GM12872 (cell line): ENCODE results near the gene FGF9.
A peak's percentile ranks its signal among the peaks of the same experiment; 100 is the strongest.

Source experiments
- TF ChIP-seq, protein P1 (sequence below): IDR thresholded peaks from 3 replicates; pipeline ENCODE4 v1.5.1; 2011; ENCODE audit warnings: low read depth, mild to moderate bottlenecking, low read length, moderate library complexity; ENCODE audit not compliant: insufficient read depth

The FGF9 gene

DNA sequence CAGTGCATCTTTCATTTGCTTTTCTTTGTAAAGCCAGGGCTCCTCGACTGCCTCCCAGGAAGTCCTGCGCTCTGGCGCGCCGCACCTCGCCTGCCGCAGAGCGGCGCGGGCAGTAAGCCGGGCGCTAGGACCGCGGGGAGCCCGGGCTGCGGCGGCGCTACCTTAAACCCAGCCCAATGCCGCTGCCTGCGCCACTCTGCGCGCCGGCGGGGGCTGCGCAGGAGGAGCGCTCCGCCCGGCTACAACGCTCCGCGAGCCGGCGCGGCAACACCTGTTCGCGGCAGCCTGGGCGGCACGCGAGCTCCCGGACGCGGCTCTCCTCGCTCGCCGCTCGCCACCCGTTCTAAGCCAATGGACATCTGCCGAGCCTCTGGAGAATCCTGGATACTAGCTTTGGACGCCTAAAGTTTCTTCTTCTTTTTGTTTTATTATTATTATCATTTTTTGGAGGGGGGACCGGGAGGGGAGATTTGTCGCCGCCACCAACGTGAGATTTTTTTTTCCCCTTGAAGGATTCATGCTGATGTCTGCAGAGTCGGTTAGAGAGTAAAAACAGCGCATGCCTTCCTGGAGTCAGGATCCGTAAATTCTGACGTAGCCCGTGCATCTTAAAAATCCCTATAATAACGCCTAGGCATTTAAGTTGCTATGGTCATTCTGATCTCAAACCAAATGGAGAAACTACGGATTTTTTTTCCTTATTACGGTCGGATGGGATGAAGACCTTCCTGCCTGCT lies at the start of gene FGF9:
FGF9 (plus strand) TSS at position 191 of the 737 bp plus-strand sequence. CDS start 840 bp downstream, outside the sequence.
- TF ChIP-seq, protein P1, sequence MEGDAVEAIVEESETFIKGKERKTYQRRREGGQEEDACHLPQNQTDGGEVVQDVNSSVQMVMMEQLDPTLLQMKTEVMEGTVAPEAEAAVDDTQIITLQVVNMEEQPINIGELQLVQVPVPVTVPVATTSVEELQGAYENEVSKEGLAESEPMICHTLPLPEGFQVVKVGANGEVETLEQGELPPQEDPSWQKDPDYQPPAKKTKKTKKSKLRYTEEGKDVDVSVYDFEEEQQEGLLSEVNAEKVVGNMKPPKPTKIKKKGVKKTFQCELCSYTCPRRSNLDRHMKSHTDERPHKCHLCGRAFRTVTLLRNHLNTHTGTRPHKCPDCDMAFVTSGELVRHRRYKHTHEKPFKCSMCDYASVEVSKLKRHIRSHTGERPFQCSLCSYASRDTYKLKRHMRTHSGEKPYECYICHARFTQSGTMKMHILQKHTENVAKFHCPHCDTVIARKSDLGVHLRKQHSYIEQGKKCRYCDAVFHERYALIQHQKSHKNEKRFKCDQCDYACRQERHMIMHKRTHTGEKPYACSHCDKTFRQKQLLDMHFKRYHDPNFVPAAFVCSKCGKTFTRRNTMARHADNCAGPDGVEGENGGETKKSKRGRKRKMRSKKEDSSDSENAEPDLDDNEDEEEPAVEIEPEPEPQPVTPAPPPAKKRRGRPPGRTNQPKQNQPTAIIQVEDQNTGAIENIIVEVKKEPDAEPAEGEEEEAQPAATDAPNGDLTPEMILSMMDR, result peak; percentile 23; the same call in 1 of the 3 replicates

DNA sequence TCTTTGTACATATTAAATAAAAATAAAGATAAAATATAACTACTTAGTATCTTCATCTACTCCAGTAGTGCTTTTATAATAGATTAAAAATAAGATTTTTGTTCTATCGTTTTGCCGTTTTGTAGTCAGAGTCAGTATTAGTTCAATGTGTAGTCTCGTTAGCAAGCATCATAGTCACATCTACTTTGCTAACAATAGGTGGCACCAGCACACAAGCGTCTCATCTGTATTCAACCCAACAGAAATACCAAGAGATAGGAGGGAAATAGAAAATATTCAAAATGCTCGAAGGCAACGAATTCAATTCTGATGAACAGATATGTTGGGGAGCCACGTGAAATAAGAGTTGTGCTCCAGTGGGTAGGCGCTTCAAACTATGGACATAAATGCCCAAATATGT lies 45.5 kb upstream of the FGF9 start:
- TF ChIP-seq, protein P1, result peak; percentile 54

DNA sequence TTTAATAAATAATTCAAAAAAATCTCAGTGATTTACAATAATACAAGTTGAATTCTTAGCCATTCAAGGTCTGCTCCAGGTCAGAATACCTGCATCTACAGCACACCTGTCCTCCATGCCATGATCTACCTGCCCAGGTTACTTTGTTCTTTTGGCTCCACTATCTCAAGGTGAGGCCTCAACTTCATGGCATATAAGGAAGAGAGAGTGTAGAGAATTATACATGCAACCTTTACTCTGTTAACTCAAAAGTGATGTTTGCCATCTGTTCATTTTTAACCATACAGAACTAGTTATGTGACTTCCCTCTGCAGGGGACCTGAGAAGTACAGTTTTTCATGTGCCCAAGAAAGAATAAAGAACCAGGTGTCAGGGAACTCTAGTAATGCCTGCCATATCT lies 38.7 kb upstream of the FGF9 start:
- TF ChIP-seq, protein P1, result no peak

DNA sequence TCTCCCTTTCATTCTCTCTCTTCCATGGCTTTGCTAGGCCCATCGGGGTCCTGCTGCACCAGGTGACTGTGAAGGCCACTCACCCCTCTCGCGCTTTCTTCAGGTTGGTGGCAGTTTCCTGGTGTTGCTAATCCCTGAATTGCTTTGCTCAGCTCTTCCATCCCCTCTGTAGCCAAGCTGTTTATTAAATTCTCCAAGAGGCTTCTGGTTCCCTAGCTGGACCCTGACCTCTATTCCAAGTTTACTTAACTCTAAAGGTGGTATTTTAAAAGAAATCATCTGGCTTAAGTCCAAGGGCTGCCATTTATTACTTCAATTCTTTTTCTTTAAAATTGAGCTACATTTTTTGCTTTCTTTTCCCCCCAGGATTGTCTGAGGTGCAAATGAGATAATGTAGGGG lies 34.2 kb upstream of the FGF9 start:
- TF ChIP-seq, protein P1, result no peak

DNA sequence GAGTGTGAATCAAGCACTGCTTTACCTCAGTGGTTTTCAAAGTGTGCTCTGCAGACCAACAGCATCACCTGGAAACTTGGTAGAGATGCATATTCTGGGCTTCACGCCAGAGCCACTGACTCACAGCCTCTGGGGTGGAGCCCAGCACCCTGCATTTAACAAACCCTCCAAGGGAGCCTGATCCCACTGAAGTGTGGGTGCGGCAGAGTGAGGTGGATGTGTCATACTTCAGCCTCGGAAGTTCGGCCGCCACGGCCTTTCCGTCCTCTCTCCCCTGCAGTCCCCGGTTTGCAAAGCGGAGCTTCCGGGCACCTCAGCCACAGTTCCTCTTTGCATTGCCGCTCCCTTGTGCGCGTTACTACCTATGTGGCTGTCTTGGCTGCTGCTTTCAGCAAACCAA lies 33.6 kb upstream of the FGF9 start:
- TF ChIP-seq, protein P1, result no peak

DNA sequence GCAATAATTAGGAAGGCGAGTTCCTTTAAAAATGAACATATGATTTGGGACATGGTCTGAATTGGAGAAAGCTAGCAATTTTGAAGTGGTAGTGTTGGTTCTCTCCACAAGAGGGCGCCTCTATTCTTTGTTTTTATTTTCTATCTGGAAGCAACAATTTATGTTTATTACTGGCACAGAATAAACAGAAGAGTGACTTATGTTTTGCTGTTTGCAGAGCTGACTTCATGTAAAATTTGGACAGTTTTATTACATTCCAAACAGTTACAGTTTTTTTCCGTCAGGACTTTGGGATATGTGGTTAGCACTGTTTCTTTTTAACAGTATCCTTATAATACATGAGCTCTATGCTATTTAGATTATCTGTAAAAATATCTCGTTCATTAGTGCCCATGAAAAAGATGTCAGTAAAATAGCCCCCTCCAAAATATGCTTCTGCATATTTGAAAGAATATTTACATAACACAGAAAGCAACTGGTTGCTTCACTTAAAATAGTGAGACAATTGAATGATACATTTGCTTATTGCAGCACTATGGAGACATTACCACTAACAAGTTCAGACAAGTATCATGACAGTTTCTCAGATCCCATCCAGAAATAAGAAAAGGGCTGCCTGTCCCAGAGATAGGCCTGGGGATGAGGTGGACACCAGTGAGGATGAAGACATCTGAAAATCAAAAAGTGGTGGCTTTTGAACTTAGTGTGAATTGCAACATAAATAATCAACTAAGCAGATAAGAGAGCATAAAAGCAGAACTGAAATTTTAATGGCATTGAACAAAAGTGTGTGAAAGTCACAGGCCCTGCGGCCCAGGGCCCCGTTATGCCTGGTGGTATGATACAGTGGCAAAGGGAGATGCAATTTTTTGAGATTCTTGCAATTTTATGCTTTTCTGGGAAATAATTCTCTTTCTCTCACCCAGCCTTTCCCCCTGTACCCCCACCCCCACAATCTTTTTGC lies 32.3 kb upstream of the FGF9 start:
- TF ChIP-seq, protein P1, result peak; percentile 69

DNA sequence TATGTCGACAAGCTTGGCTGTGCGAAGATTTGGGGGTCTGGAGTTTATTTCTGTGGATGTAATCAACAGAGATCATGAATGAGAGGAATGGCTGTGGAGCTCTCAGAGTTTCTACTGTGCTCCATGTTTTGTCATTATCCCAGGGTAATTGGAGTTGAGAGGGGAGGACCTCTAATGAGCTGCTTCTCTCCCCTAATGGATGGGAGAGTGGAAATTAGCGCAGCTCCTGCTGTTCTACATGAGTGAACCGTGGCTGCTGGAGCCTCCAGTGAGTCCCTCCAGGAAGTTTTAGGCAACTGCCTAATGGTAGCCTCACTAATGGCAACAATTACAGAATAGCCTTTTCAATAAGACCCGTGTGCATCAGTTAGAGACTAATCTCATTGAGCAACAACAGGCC lies 31.3 kb upstream of the FGF9 start:
- TF ChIP-seq, protein P1, result no peak
